Testis (tissue), 3 donors: ENCODE data around the gene CNTF. TPM values are rescaled to one million over a fixed set of nuclear protein-coding genes. Genes with fewer than 3 reads are reported as not detected.

Experiments used
- DNase-seq: peaks from one replicate; pipeline ENCODE4 v3.0.0-alpha.2; 2019
- H3K27ac ChIP-seq, 2 donors: fragments of 200-600 bp; sonication (generic); one replicate each; pipeline ENCODE4 v1.5.1; 2019
- H3K27me3 ChIP-seq: fragments of 200-600 bp; sonication (generic); one replicate; pipeline ENCODE4 v1.5.1; 2019
- H3K36me3 ChIP-seq: fragments of 200-600 bp; sonication (generic); one replicate; pipeline ENCODE4 v1.5.1; 2017; ENCODE audit warnings: low read depth; ENCODE audit errors: missing control alignments
- H3K4me1 ChIP-seq: fragments of 200-600 bp; sonication (generic); one replicate; pipeline ENCODE4 v1.5.1; 2019
- H3K4me3 ChIP-seq, 2 donors: fragments of 200-600 bp; sonication (generic); one replicate each; pipeline ENCODE4 v1.5.1; 2017 to 2019
- H3K9me3 ChIP-seq: fragments of 200-600 bp; sonication (generic); one replicate; pipeline ENCODE4 v1.5.1; 2017
- POLR2A ChIP-seq: fragments of 450-650 bp; IDR thresholded peaks from one replicate; pipeline ENCODE4 v1.6.1; 2017; ENCODE audit warnings: antibody characterized with exemption, mild to moderate bottlenecking, moderate library complexity
- WGBS, 2 donors: methylation state at CpG; one replicate each; pipeline ENCODE4 v1.1.5; 2018; 5-methylcytosine and 5-hydroxymethylcytosine counted together
- intact Hi-C: fragments of 100-400 bp; cut with DNase I; formaldehyde crosslinking; loops from one replicate; pipeline ENCODE4 v1.15.1; 2023; ENCODE audit warnings: low total_unique reads
- polyA plus RNA-seq: library from polyadenylated mRNA; stranded (reverse); fragments of 350-450 nt; fragmentation: Illumina TruSeq; extraction: RNeasy Lipid Tissue Mini Kit (QIAGEN cat#74804); gene quantifications from one replicate; pipeline ENCODE4 v1.2.3, GENCODE V29; 2014; ENCODE audit warnings: low read depth, low replicate concordance; ENCODE audit not compliant: insufficient read depth
- total RNA-seq, 2 donors: library from RNA; depleted of rRNA; stranded (reverse); fragments of >200 nt; gene quantifications; one replicate each; pipeline ENCODE4 v1.2.3, GENCODE V29; 2016
- TF ChIP-seq, protein P1 (sequence below), 3 experiments: fragments of 450-650 bp in 2 of 3; fragments of 200-600 bp in 1 of 3; sonication (generic) in 1 of 3; IDR thresholded peaks; one replicate each; pipeline ENCODE4 v1.5.1; 2016 to 2019; ENCODE audit warnings: antibody characterized with exemption in 3 of 3, mild to moderate bottlenecking in 2 of 3, moderate library complexity in 1 of 3

Gene CNTF
- total and polyA plus RNA-seq, 3 donors from 2014 or later, result 1.0 to 1.6 (median 1.3) TPM

DNA sequence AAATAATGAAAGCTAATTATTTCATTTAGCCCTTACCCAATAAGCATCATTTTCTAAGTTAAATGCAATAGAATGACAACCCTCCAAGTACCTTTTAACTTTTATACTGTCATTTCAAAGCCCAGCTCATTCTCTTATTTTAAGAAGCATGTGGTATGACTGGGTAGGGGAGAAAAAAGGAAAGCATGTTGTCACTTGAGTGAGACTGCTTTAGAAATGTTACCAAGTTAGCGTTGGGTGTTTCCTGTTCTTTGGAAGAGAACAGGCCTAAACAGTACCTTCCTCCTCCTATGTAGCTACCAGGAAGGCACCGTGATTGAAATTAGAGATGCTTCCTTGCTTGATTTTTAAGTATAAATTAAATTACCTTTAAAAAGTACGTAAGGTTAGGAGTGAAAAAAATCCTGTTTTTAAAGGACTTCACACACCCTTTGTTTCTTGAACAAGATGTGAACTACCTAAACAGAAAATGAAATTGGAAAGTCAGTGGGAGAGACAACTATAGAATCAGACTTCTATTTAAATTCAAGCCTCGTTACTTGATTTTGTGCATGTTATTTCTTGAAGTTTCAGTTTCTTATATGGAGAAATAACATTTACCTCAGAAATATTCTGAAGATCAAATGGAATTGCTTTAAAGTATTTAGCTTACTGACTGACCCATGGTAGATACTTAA is 741 bp upstream of the CNTF start:
- Histone ChIP-seq H3K4me3 (no peak overlapping the region), H3K4me1 (peaks cover 27% of the 10 kb centered on the region), H3K27ac (peak overlapping the region in 1 of 2 donors; percentile 25), H3K36me3 (no peaks in the 10 kb centered on the region), H3K9me3 (no peaks in the 10 kb centered on the region), H3K27me3 (no peaks in the 10 kb centered on the region)
- 67 to 84% methylated on average over 4 of the region's 4 CpGs for WGBS, 2 donors
- TF ChIP-seq POLR2A, result no peak
- TF ChIP-seq, protein P1, sequence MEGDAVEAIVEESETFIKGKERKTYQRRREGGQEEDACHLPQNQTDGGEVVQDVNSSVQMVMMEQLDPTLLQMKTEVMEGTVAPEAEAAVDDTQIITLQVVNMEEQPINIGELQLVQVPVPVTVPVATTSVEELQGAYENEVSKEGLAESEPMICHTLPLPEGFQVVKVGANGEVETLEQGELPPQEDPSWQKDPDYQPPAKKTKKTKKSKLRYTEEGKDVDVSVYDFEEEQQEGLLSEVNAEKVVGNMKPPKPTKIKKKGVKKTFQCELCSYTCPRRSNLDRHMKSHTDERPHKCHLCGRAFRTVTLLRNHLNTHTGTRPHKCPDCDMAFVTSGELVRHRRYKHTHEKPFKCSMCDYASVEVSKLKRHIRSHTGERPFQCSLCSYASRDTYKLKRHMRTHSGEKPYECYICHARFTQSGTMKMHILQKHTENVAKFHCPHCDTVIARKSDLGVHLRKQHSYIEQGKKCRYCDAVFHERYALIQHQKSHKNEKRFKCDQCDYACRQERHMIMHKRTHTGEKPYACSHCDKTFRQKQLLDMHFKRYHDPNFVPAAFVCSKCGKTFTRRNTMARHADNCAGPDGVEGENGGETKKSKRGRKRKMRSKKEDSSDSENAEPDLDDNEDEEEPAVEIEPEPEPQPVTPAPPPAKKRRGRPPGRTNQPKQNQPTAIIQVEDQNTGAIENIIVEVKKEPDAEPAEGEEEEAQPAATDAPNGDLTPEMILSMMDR (IDR thresholded peaks at IDR 0.05), result no peak
- no peak for DNase-seq
- intact Hi-C loops, result no loop called here

DNA sequence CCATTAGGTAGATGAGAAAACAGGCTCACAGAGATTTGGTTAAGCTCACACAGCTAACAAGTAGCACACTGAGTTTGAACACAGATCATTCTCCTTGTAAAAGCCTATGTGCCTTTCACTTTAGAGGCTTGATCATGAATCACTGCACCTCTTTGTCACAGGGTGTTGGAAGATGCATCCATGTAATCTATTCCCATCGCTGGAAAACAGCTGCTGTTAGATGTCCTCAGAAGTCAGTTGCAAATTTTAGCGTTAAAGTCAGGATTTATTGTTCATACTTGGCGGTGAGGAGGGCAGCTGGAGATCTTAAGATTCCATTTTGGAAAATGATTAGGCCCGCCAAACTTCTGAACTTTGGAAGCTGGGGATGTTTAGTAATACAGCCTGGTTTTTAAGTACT is 2.6 kb downstream of the CNTF start:
- Histone ChIP-seq H3K4me1 (peaks cover 5% of the 10 kb centered on the region), H3K27ac (no peak overlapping the region), H3K4me3 (no peak overlapping the region), H3K9me3 (no peaks in the 10 kb centered on the region), H3K36me3 (no peaks in the 10 kb centered on the region), H3K27me3 (no peaks in the 10 kb centered on the region)
- 88 to 90% methylated on average over 4 of the region's 4 CpGs for WGBS, 2 donors
- no peak for DNase-seq
- intact Hi-C loops, result no loop called here
- TF ChIP-seq, protein P1 (IDR thresholded peaks at IDR 0.05), result no peak
- no peak for TF ChIP-seq POLR2A

DNA sequence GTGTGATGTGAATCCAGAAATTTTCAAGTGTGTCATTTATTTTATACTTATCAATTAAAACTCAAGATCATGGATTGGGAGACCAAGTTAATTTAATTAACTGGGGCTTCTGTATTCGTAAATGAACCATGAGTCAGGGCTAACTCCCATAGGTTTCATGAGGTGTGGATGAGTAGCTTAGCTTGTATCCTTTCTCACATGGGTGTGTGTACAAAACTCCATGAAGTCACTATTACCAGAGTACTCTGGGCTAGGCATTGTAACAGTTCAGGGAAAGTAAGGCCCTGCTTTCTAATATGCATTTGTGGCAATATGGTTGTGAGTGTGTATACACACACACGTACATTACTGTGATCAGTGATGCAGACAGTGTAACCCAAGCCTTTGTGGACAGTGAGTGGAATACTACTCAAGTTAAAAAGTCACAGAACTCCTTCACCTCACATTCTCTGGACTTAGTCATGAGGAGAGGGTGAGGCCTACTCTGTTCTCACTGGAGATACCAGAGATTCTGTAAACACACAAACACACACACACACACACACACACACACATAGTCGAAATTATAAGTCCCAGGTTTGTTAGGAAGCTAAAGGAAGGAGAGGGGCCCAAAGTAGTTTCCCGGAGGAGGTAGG is 3.5 kb downstream of the CNTF start:
- H3K4me3 ChIP-seq, result no peak overlapping the region
- intact Hi-C loops, result no loop called here
- WGBS, 2 donors, result 96% methylated on average over 4 of the region's 4 CpGs

DNA sequence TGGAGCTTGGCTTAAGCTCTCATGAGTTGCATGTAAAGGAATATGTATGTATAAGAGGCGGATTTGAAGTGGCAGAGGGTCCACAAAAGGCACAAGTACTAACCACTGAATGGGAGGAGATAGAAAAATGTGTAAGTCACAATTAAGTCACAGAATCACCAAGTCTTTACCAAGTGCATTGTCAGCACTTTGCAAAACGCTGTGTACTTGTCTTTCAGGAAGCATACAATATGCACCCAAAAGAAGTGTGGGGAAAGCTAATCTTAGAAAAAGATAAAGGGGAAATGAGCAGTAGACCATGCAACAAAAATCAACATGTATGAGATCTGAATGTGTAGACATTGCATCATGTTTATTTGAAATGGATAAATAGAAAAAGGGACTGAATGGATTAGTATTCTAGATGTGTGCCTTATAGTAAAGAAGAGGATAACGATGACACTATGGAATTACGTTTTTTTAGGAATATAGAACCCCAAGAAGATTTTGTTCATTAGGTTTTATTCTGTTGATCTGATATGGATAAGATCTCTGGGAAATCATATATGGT is 4.5 kb downstream of the CNTF start:
- no peaks in the 10 kb centered on the region for H3K4me1 ChIP-seq
- no peaks in the 10 kb centered on the region for H3K9me3 ChIP-seq
- TF ChIP-seq POLR2A, result no peak
- TF ChIP-seq, protein P1 (IDR thresholded peaks at IDR 0.05), result no peak
- intact Hi-C loops, result no loop called here
- no peaks in the 10 kb centered on the region for H3K36me3 ChIP-seq
- 72 to 80% methylated on average over 4 of the region's 4 CpGs for whole genome bisulfite sequencing, 2 donors
- DNase-seq, result no peak
- no peak overlapping the region for H3K4me3 ChIP-seq
- no peak overlapping the region for H3K27ac ChIP-seq
- H3K27me3 ChIP-seq, result no peaks in the 10 kb centered on the region

More for the DNA sequence above, 3.5 kb downstream of the CNTF start:
- no peak for TF ChIP-seq POLR2A
- TF ChIP-seq, protein P1 (IDR thresholded peaks at IDR 0.05), result no peak
- H3K9me3 ChIP-seq, result no peaks in the 10 kb centered on the region
- no peak for DNase-seq
- H3K27ac ChIP-seq, result no peak overlapping the region
- H3K4me1 ChIP-seq, result no peaks in the 10 kb centered on the region
- no peaks in the 10 kb centered on the region for H3K36me3 ChIP-seq
- no peaks in the 10 kb centered on the region for H3K27me3 ChIP-seq
